HFF-Myc (cell line): ENCODE results near the gene PRKAG1.

Experiments used
- DNase-seq: peaks from one replicate; pipeline ENCODE4 v3.0.0-alpha.2; 2011; ENCODE audit warnings: low read depth; ENCODE audit errors: extremely low read depth
- H3K4me3 ChIP-seq: replicated peaks from 2 replicates; pipeline ENCODE4 v1.5.1; 2011; ENCODE audit warnings: low read depth, mild to moderate bottlenecking, control low read depth, low read length
- CTCF ChIP-seq: IDR thresholded peaks from 2 replicates; pipeline ENCODE4 v1.5.1; 2012; ENCODE audit warnings: mild to moderate bottlenecking, low read depth, low read length, control low read depth; ENCODE audit errors: missing control alignments

PRKAG1 gene

GRCh38 chr12:49054524-49054923, 35.9 kb upstream of the PRKAG1 start:
- H3K4me3 ChIP-seq: no peak overlapping the region
- no peak for DNase-seq
- no peak for TF ChIP-seq CTCF

- no peak for DNase-seq
- H3K4me3 ChIP-seq: no peak overlapping the region
- TF ChIP-seq CTCF: no peak
Observed at GRCh38 chr12:49054096-49054495, 35.5 kb upstream of the PRKAG1 start.

- TF ChIP-seq CTCF: no peak
- no peak overlapping the region for H3K4me3 ChIP-seq
- no peak for DNase-seq
Observed at GRCh38 chr12:49052451-49053208, 34.1 kb upstream of the PRKAG1 start.

GRCh38 chr12:49051777-49052438, 33.3 kb upstream of the PRKAG1 start:
- no peak overlapping the region for H3K4me3 ChIP-seq
- no peak for DNase-seq
- TF ChIP-seq CTCF: no peak

- no peak for DNase-seq
- no peak overlapping the region for H3K4me3 ChIP-seq
- TF ChIP-seq CTCF: no peak
Observed at GRCh38 chr12:49051373-49051764, 32.8 kb upstream of the PRKAG1 start.

- TF ChIP-seq CTCF: no peak
- no peak overlapping the region for H3K4me3 ChIP-seq
- DNase-seq: no peak
Observed at GRCh38 chr12:49050507-49051372, 32.2 kb upstream of the PRKAG1 start.
